GM21528 (cell line): ENCODE data around the gene CCDC47.

ENCODE experiments used
- ATAC-seq: cut with Tn5 transposase; IDR thresholded peaks from one replicate; pipeline ENCODE4 v1.9.1; 2021; ENCODE audit warnings: mild to moderate bottlenecking, moderate library complexity; ENCODE audit not compliant: unreplicated experiment, low FRiP score

CCDC47 gene

DNA sequence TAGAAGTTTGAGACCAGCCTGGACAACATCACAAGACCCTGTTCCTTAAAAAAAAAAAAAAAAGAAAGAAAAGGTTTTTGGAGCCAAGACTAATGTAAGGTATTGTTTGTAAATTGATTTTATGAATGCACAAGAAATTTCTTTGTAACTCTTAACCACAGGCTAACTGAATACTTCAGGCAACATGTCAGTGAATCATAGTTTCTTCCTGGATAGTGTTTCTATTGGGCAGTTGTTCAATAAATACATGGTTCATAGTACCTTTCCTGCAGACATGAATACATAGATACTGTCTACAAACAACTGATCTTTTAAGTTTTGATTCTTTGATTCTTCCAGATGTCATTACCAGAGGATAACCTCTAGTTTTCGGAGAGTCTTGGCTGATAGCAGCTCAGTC lies 12.2 kb upstream of the CCDC47 start:
- no peak for ATAC-seq

- no peak for ATAC-seq
These were observed 10.1 kb upstream of the CCDC47 start for GRCh38 chr17:63783522-63783921.

GRCh38 chr17:63780928-63781327 lies 7.5 kb upstream of the CCDC47 start:
- ATAC-seq = no peak

GRCh38 chr17:63780507-63780906 lies 7.1 kb upstream of the CCDC47 start:
- ATAC-seq = no peak

DNA sequence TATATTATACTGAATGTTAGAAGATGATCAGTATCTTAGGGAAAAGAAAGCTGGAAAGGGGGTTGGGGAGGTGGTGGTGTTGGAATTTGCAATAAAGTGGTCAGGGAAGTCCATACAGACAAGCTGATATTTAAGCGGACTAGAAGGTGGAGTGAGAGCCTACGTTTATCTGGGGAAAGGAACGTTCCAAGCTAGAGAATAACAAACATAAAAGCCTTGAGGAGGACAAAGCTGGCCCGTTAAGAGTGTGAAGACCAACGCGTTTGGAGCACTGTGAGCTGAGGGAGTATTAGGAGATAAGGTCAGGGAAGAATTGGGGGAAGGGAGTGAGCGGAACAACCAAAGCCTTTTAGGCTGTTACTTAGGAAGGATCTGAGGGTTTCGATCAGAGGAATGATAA lies 2.0 kb upstream of the CCDC47 start:
- ATAC-seq = no peak

DNA sequence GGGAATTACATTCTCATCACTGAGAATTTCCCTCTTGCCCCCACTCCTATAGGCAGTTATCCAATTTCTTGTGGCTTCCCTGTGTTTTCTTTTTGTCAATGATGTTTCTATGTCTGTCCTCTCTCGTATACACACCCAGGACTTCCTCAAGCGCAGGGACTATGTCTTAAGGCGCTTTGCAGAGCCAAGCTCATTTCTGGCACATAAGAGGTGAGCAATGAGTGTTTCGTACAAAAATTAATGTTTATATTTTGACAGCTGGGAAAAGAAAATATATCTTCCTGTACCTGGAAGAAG lies 1.5 kb upstream of the CCDC47 start:
- ATAC-seq = no peak

GRCh38 chr17:63774141-63774968 lies 958 bp upstream of the CCDC47 start, which contains the start of gene DDX42:
TSS of gene DDX42 (plus strand) at chr17:63774170. CDS start at chr17:63787050, 12,880 bp downstream.
- peak; percentile 5 for ATAC-seq

- ATAC-seq = no peak
These were observed 561 bp downstream of the CCDC47 start for GRCh38 chr17:63772801-63773271.

DNA sequence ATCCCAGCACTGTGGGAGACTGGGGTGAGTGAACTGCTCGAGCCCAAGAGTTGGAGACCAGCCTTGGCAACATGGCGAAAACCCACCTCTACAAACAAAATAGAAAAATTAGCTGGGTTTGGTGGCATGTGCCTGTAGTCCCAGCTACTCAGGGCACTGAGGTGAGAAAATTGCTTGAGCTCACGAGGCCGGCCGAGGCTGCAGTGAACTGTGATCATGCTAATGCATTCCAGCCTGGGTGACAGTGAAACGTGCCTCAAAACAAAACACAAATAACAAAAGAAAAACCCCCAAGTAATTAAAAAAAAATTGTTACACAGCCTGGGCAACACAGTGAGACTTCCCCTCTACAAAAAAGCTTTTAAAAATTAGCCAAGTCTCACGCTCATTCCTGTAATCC lies 5.0 kb downstream of the CCDC47 start:
- ATAC-seq = no peak

DNA sequence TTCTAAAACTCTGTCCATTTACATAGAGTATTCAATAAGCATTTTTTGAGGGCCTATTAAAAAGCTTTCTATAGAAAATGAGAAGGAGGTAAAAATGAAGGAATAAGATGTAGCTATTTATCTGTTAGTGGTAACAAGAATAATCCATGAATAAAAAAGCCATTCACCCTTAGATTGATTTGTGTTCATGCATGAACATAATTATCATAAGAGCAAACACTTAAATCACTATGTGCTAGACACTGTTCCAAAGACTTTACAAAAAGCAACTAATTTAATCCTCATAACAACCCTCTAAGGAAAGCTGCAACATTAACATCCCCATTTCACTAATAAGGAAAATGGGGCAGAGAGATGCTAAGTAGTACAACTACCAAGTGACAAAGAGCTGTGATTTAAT lies 6.6 kb downstream of the CCDC47 start:
- no peak for ATAC-seq

DNA sequence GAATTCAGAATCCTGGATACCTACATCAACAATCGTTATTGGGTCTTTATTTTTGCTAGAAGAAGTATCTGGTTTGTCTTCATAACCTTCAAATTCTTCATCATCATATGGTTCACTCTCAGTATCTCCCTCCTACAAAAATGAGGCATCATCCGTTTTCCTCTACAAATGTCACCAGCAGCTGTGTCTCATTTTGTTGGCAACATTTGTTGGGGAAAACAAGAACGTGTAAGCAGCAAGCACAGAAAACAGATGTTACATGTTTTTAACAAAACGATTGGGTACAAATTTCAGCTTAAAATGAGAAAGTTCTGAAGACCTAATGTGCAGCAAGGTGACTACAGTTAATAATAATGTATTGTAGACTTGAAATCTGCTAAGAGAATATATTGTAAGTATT lies 8.7 kb downstream of the CCDC47 start:
- no peak for ATAC-seq

DNA sequence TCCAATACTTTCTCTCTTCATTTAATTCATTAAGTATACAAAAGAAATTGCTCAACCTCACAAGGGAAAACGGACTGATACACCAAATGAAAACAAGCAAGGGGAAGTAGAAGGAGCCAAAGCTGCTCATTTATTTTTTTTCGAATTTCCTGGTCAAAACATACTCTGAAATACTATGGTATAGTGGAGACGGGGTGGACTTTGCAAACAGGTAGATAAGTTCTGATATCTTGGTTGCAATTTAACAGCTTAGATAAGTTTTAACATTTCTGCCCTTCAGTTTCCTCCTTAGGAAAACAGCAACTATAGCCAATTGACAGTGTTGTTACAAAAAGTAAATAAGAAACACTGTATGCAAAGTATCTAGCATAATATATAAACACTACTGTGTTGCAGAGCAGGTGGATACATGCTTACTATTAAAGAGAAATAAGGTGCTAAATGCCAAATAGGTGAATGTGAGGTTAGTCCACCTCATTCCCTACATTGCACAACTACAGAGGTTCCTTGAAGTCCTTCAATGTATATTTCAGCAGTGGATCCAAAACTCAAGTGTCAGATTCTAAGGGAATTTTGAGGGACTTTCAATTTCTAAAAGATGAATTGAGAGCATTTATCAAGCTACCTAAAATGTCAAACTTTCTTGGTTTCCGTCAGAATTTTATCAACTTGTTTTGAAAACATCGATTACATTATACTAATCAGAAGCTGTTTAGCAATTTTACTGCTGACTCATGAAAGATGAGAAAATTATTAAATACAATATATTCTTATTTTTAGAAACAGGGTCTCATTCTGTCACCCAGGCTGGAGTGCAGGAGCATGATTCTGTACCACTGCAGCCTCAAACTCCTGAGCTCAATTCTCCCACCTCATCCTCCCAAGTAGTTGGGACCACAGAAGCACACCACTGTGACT lies 11.0 kb downstream of the CCDC47 start:
- ATAC-seq = no peak

GRCh38 chr17:63760771-63761539 lies 12.4 kb downstream of the CCDC47 start:
- no peak for ATAC-seq

GRCh38 chr17:63758428-63758827 lies 15.0 kb downstream of the CCDC47 start:
- no peak for ATAC-seq

- ATAC-seq = no peak
These were observed 19.4 kb downstream of the CCDC47 start for GRCh38 chr17:63754046-63754445.

GRCh38 chr17:63753215-63753614 lies 20.2 kb downstream of the CCDC47 start:
- ATAC-seq = no peak

DNA sequence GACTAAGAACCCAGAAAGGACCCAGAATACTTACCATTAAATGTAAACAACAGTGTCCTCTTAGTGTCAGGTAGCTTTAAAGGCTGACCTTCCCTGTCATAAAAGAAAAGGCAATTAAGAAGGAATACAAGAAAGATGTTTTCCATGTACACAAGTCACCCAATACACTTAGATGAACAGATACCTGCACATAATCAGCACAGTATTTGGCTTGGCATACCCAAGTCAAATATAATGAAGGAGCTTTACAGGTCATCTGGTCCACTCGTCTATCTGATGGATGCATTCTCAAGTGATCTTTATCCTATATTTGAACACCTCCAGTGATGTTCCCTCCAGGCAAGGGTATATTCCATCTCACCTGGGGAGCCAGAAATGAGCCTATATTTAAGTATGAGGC lies 20.7 kb downstream of the CCDC47 start:
- ATAC-seq = no peak

DNA sequence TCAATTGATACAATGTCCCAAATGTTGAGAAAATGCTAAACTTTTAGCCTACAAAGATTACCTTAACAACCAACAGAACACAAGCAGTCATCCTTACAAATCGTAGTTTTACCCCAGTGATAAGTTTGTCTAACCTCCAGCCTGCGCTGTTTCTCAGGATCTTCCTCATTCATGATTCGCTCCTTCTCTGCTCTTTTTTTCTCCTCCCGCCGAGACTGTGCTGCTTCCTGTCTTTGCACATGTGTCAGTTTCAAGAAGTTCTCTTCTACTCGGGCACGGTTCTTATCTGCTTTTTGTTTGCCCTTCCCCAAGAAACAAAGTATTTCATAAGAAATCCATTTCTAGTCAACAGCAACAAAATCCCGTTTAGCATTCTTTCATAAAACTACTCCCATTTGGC lies 21.6 kb downstream of the CCDC47 start:
- no peak for ATAC-seq

DNA sequence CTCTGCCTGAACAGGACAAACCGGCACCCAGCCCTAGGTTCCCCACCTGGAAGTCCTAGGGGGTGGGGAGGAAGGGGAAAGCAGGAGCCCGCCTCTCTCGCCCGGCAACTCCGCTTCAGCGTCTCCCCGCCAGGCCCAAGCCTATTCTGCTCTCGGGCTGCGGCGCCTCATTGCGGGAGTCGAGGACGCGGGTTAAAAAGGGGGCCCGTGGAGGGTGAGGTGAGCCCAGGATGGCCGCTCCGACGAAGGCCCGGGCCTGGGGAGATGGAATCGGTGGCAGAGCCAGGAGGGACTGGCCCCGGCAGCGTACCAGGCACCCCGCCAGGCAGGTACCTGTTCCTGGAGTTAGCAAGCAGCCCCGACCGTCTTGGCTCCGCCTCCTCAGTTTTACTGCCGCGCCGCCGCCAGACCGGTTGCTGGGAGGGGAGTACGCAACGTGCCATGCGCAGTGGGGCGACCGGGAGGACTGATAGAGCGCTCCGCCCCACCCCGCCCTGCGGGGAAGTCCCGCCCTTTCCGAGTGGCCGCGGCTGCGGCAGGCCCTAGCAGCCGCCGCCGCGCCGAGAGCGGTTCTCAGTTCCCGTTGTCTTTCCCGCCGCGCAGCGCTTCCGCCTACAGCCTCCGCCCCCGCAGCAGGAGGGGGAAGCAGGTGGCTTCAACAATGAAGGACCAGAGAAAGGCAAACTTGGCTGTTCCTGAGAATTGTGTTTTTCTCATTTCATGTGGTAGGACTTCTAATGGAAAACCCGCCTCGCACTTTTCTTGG lies 31.8 kb downstream of the CCDC47 start, which contains the start of gene STRADA:
Gene STRADA (minus strand): TSS at position 392 of the 766 bp plus-strand sequence. CDS start 13,430 bp downstream, outside the sequence.
- ATAC-seq = peak; percentile 78

DNA sequence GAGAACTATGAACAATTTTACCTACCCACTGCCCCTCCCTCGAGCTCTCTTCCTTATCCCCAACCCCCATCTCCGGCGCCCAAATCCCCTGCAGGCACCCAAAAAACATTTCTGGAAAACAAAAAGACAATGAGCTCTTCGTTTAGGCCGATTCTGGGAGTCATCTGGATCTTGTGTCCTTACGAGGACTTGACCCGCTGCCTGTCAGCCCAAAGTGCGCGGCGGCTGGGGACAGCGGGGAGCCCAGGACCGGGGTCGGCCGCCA lies 32.3 kb downstream of the CCDC47 start:
- peak; percentile 7 for ATAC-seq
